T-cell (primary cell): Measurements from ENCODE around the gene MAPK14. TPM values are rescaled to one million over a fixed set of nuclear protein-coding genes. Genes with fewer than 3 reads are reported as not detected.

ENCODE experiments used
- ATAC-seq, 4 experiments: fragments of 200-7000 bp in 3 of 4; fragments of 150-1000 bp in 1 of 4; cut with Tn5 transposase; replicated peaks in 1 of 4; 1 replicate in 3 of 4; 2 replicates in 1 of 4; pipeline ENCODE4 v1.10.0; 2021; ENCODE audit warnings: moderate library complexity in 3 of 4, mild to moderate bottlenecking in 2 of 4, moderate number of reproducible peaks in 1 of 4
- CTCF ChIA-PET, 2 donors: fragments of 300-600 bp; sonication (Branson Sonifier 250); formaldehyde crosslinking; loops; one replicate each; lab custom pipeline; 2022; ENCODE audit warnings: antibody characterized with exemption in 2 of 2; lab: Charles Lee
- POLR2A ChIA-PET, 2 donors: fragments of 300-600 bp; sonication (Branson Sonifier 250); formaldehyde crosslinking; loops; one replicate each; lab custom pipeline; 2022; ENCODE audit warnings: antibody characterized with exemption in 2 of 2; lab: Charles Lee
- DNase-seq, 35 experiments: peaks; one replicate each; pipeline versions ENCODE4 v3.0.0 to v3.0.0-alpha.2; 2013 to 2023
- H3K27ac ChIP-seq: one replicate; pipeline ENCODE4 v1.5.1; 2013; ENCODE audit warnings: low read length
- H3K27me3 ChIP-seq, 2 experiments: replicated peaks in 1 of 2; 1 replicate in 1 of 2; 2 replicates in 1 of 2; pipeline versions ENCODE4 v1.6.1 to v1.7.0; 2013; ENCODE audit warnings: low read length in 1 of 2, mixed read lengths in 1 of 2; ENCODE audit not compliant: control insufficient read depth in 2 of 2, insufficient read depth in 2 of 2; ENCODE audit errors: extremely low read depth in 1 of 2
- H3K36me3 ChIP-seq, 2 donors: 1 replicate in 1 of 2; 2 replicates in 1 of 2; pipeline versions ENCODE4 v1.6.1 to v1.7.0; 2013; ENCODE audit warnings: low read length in 1 of 2; ENCODE audit not compliant: control insufficient read depth in 2 of 2, insufficient read depth in 1 of 2; ENCODE audit errors: extremely low read depth in 1 of 2
- H3K4me1 ChIP-seq, 2 experiments: 1 replicate in 1 of 2; 2 replicates in 1 of 2; pipeline versions ENCODE4 v1.6.1 to v1.7.0; 2013; ENCODE audit warnings: low read length in 2 of 2, mixed read lengths in 1 of 2; ENCODE audit not compliant: insufficient read depth in 2 of 2, control insufficient read depth in 1 of 2; ENCODE audit errors: extremely low read depth in 1 of 2
- H3K4me3 ChIP-seq, 2 donors: 1 replicate in 1 of 2; 2 replicates in 1 of 2; pipeline versions ENCODE4 v1.5.1 to v1.7.0; 2013; ENCODE audit warnings: mild to moderate bottlenecking in 2 of 2, low read length in 1 of 2, moderate library complexity in 1 of 2; ENCODE audit not compliant: control insufficient read depth in 1 of 2; ENCODE audit errors: extremely low read depth in 1 of 2
- H3K9me3 ChIP-seq: 2 replicates; pipeline ENCODE4 v1.7.0; 2013
- H3K27ac Mint-ChIP-seq, 2 donors: one replicate each; pipeline ENCODE4 v1.8.0; 2020 to 2021; ENCODE audit warnings: mild to moderate bottlenecking in 2 of 2, mixed read lengths in 2 of 2
- H3K27me3 Mint-ChIP-seq, 2 donors: one replicate each; pipeline ENCODE4 v1.8.0; 2021 to 2022; ENCODE audit warnings: mixed read lengths in 2 of 2
- H3K36me3 Mint-ChIP-seq: one replicate; pipeline ENCODE4 v1.8.0; 2021; ENCODE audit warnings: mixed read lengths
- H3K4me1 Mint-ChIP-seq, 3 donors: one replicate each; pipeline ENCODE4 v1.8.0; 2020 to 2022; ENCODE audit warnings: mixed read lengths in 3 of 3, mild to moderate bottlenecking in 1 of 3
- H3K4me3 Mint-ChIP-seq, 3 donors: one replicate each; pipeline ENCODE4 v1.8.0; 2020 to 2022; ENCODE audit warnings: mild to moderate bottlenecking in 3 of 3, mixed read lengths in 3 of 3, moderate library complexity in 3 of 3
- H3K9me3 Mint-ChIP-seq, 3 donors: one replicate each; pipeline ENCODE4 v1.8.0; 2020 to 2022; ENCODE audit warnings: mixed read lengths in 3 of 3
- WGBS: methylation state at CpG from one replicate; pipeline ENCODE4 v1.1.5; 2013; ENCODE audit warnings: missing lambda C conversion rate; ENCODE audit not compliant: insufficient coverage; 5-methylcytosine and 5-hydroxymethylcytosine counted together
- total RNA-seq, 35 experiments: library from RNA in 6 of 35; stranded (reverse) in 6 of 35; fragments of 120-200 nt in 1 of 35; gene quantifications; one replicate each; pipeline versions ENCODE4 v1.2.1 to v1.2.4 and lab custom pipeline; 2013 to 2026

The MAPK14 gene
- total RNA-seq, 5 donors from 2014 or later (not counting 1 experiment from before 2014, with no cell fraction given): 49.3 to 64.5 (median 60.3) TPM

DNA sequence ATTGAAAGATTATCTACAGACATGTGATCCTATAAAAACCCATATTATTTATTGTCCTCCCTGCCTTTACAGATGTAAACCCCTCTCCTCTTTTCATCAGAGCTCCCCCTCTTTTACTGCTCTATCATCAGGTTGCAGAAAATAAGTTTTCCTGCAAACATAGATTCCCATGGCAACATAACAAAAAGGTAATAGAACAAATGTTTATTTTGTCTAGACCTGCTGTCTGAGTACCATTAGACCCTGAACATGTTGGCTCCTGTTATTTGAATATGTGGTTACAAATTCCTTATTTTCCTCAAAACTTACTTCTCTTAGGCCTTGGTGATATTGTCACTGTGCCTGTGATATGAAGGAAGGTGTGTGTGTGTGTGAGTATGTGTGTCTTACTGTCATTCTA, 11.5 kb downstream of the MAPK14 start:
- ATAC-seq: peak in 1 of 4 experiments; percentile 18
- no peak overlapping the region for H3K4me3 Mint-ChIP-seq
- Histone ChIP-seq H3K9me3 (no peaks in the 10 kb centered on the region), H3K27ac (no peak overlapping the region), H3K4me1 (peaks cover 4 to 28% of the 10 kb centered on the region in 2 experiments), H3K27me3 (no peaks in the 10 kb centered on the region), H3K36me3 (no peaks in the 10 kb centered on the region), H3K4me3 (no peak overlapping the region)
- ChIA-PET POLR2A (no interaction called here), CTCF (no interaction called here)
- H3K27ac Mint-ChIP-seq: no peak overlapping the region
- H3K27me3 Mint-ChIP-seq: no peaks in the 10 kb centered on the region
- H3K36me3 Mint-ChIP-seq: peaks cover 17% of the 10 kb centered on the region
- DNase-seq: no peak
- peaks cover 75 to 76% (median 75%) of the 10 kb centered on the region in 3 donors for H3K4me1 Mint-ChIP-seq
- no peaks in the 10 kb centered on the region for H3K9me3 Mint-ChIP-seq

- Histone ChIP-seq H3K4me3 (no peak overlapping the region), H3K9me3 (no peaks in the 10 kb centered on the region), H3K27me3 (no peaks in the 10 kb centered on the region), H3K36me3 (no peaks in the 10 kb centered on the region), H3K27ac (no peak overlapping the region), H3K4me1 (peaks cover 2 to 20% of the 10 kb centered on the region in 2 experiments)
- Mint-ChIP-seq H3K9me3 (no peaks in the 10 kb centered on the region), H3K36me3 (peaks cover 17% of the 10 kb centered on the region), H3K4me3 (no peak overlapping the region), H3K4me1 (peaks cover 75 to 77% (median 76%) of the 10 kb centered on the region in 3 donors), H3K27ac (no peak overlapping the region), H3K27me3 (no peaks in the 10 kb centered on the region)
- CTCF ChIA-PET: no interaction called here
- DNase-seq (no peak), ATAC-seq (no peak)
- POLR2A ChIA-PET: no interaction called here
Observed at GRCh38 chr6:36040958-36041357, 13.3 kb downstream of the MAPK14 start.

- WGBS: 91% methylated on average over 4 of the region's 12 CpGs
- no peaks in the 10 kb centered on the region for H3K27me3 Mint-ChIP-seq
- no peak overlapping the region for H3K4me3 Mint-ChIP-seq
Observed at GRCh38 chr6:36042618-36043260, 15.1 kb downstream of the MAPK14 start.

GRCh38 chr6:36049582-36049981, 22.0 kb downstream of the MAPK14 start:
- peaks cover 13 to 28% of the 10 kb centered on the region in 2 experiments for H3K4me1 ChIP-seq

More at GRCh38 chr6:36042618-36043260, 15.1 kb downstream of the MAPK14 start:
- Mint-ChIP-seq H3K36me3 (peaks cover 21% of the 10 kb centered on the region), H3K27ac (no peak overlapping the region), H3K9me3 (no peaks in the 10 kb centered on the region), H3K4me1 (peaks cover 70 to 74% (median 72%) of the 10 kb centered on the region in 3 donors)
- H3K27me3 ChIP-seq: no peaks in the 10 kb centered on the region
- no peak for ATAC-seq
- POLR2A ChIA-PET: interaction anchor here in 1 of 2 donors (0.6 kb wide), 1 partner anchor 20 kb away, joined by 4 read pairs; no protein-coding TSS in a partner anchor
- H3K27ac ChIP-seq: no peak overlapping the region
- H3K4me3 ChIP-seq: no peak overlapping the region
- CTCF ChIA-PET: interaction anchor here in 1 of 2 donors (0.6 to 1.2 kb wide), 3 partner anchors 10 to 165 kb away, joined by 3 to 4 read pairs (median 4); no protein-coding TSS in a partner anchor
- no peak for DNase-seq
- H3K36me3 ChIP-seq: no peaks in the 10 kb centered on the region
- peaks cover 2 to 22% of the 10 kb centered on the region in 2 experiments for H3K4me1 ChIP-seq
- no peaks in the 10 kb centered on the region for H3K9me3 ChIP-seq

GRCh38 chr6:36050305-36050704, 22.7 kb downstream of the MAPK14 start:
- DNase-seq: no peak
- no peaks in the 10 kb centered on the region for H3K9me3 ChIP-seq
- H3K4me1 ChIP-seq: peaks cover 13 to 30% of the 10 kb centered on the region in 2 experiments
- ChIA-PET CTCF (no interaction called here), POLR2A (no interaction called here)
- no peak overlapping the region for H3K4me3 ChIP-seq
- H3K36me3 ChIP-seq: peaks cover 0 to 23% of the 10 kb centered on the region in 2 donors
- H3K27me3 ChIP-seq: no peaks in the 10 kb centered on the region
- Mint-ChIP-seq H3K9me3 (no peaks in the 10 kb centered on the region), H3K4me3 (no peak overlapping the region), H3K27me3 (no peaks in the 10 kb centered on the region), H3K4me1 (peaks cover 18 to 23% (median 19%) of the 10 kb centered on the region in 3 donors), H3K27ac (no peak overlapping the region), H3K36me3 (peaks cover 11% of the 10 kb centered on the region)
- peak in 3 of 4 experiments; percentile 36 to 49 (median 40) for ATAC-seq
- 0% methylated on average over 1 of the region's 1 CpG for WGBS
- H3K27ac ChIP-seq: peak overlapping the region; percentile 2

More at GRCh38 chr6:36049582-36049981, 22.0 kb downstream of the MAPK14 start:
- DNase-seq (no peak), ATAC-seq (no peak)
- no peaks in the 10 kb centered on the region for H3K27me3 Mint-ChIP-seq
- no peak overlapping the region for H3K27ac Mint-ChIP-seq
- ChIA-PET POLR2A (interaction anchor here in 1 of 2 donors (0.7 kb wide), 1 partner anchor 9 kb away, joined by 5 read pairs; no protein-coding TSS in a partner anchor), CTCF (no interaction called here)
- Histone ChIP-seq H3K36me3 (peaks cover 0 to 17% of the 10 kb centered on the region in 2 donors), H3K27ac (peak overlapping the region; percentile 2), H3K4me3 (no peak overlapping the region), H3K27me3 (no peaks in the 10 kb centered on the region), H3K9me3 (no peaks in the 10 kb centered on the region)
- no peaks in the 10 kb centered on the region for H3K9me3 Mint-ChIP-seq
- peaks cover 7% of the 10 kb centered on the region for H3K36me3 Mint-ChIP-seq
- 92% methylated on average over 2 of the region's 2 CpGs for WGBS
- H3K4me3 Mint-ChIP-seq: no peak overlapping the region
- peaks cover 16 to 22% (median 18%) of the 10 kb centered on the region in 3 donors for H3K4me1 Mint-ChIP-seq

DNA sequence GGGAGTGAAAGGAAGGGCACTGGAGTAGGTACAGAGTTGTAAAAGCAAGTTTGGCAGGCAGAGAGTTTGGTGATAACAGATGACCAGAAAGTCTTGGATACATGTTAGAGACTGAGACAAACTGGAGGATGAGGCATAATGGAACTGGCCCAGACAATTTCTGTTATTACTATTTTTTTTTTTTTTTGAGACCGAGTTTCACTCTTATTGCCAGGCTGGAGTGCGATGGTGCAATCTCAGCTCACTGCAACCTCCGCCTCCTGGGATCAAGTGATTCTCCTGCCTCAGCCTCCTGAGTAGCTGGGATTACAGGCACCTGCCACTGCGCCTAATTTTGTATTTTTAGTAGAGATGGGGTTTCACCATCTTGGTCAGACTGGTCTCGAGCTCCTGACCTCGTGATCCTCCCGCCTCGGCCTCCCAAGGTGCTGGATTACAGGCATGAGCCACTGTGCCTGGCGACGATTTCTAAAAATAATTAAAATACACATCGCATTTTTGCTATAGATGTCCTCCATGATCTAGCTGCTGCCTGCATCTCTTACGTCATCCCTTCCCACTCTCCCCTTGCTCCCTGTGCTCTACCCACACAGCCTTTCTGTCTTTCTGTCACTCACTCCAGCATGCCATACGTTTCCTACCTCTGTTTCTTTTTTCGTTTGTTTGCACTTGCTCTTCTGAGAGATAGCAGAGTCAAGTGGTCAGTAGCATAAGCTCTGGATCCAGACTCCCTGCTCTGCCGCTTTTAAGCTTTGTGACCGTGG, 23.5 kb downstream of the MAPK14 start:
- DNase-seq: no peak
- H3K36me3 ChIP-seq: peaks cover 0 to 24% of the 10 kb centered on the region in 2 donors
- WGBS: 90% methylated on average over 12 of the region's 16 CpGs
- H3K4me1 ChIP-seq: peaks cover 13 to 30% of the 10 kb centered on the region in 2 experiments
- no peaks in the 10 kb centered on the region for H3K9me3 ChIP-seq
- Mint-ChIP-seq H3K9me3 (no peaks in the 10 kb centered on the region), H3K27me3 (no peaks in the 10 kb centered on the region), H3K36me3 (peaks cover 11% of the 10 kb centered on the region), H3K4me3 (no peak overlapping the region), H3K4me1 (peaks cover 16 to 25% (median 22%) of the 10 kb centered on the region in 3 donors), H3K27ac (no peak overlapping the region)
- CTCF ChIA-PET: interaction anchor here in 1 of 2 donors (1.2 to 1.5 kb wide), 2 partner anchors 15 to 25 kb away, joined by 3 read pairs; no protein-coding TSS in a partner anchor
- no peaks in the 10 kb centered on the region for H3K27me3 ChIP-seq
- H3K4me3 ChIP-seq: no peak overlapping the region
- no peak for ATAC-seq
- H3K27ac ChIP-seq: no peak overlapping the region
- POLR2A ChIA-PET: interaction anchor here in 1 of 2 donors (0.6 kb wide), 1 partner anchor 775 kb away, joined by 3 read pairs; no protein-coding TSS in a partner anchor
